ENCODE data around the gene GGCT. TPM values are rescaled to one million over a fixed set of nuclear protein-coding genes. Genes with fewer than 3 reads are reported as not detected.
A peak's percentile ranks its signal among the peaks of the same experiment; 100 is the strongest.

The GGCT gene, protein sequence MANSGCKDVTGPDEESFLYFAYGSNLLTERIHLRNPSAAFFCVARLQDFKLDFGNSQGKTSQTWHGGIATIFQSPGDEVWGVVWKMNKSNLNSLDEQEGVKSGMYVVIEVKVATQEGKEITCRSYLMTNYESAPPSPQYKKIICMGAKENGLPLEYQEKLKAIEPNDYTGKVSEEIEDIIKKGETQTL
- total RNA-seq (2014; rRNA removed), result 64.1 and 67.6 TPM in 2 replicates
- Bru-seq, nascent RNA, result percentile 89 among the genes with signal in this experiment
- BruChase-seq, experiment 1, labeled RNA remaining after a 6-hour chase, result percentile 97 among the genes with signal in this experiment
- BruChase-seq, experiment 2, labeled RNA remaining after a 2-hour chase, result percentile 89 among the genes with signal in this experiment
- long read RNA-seq, transcript GGCT-202 (4 exons, 1,173 nt), result major isoform, 37 of 51 reads
- long read RNA-seq, transcript GGCT-207 (3 exons, 1,012 nt), result minor isoform, 10 of 51 reads
- long read RNA-seq, partial matches to known transcripts, result 2 of 51 reads
- long read RNA-seq, other reads (novel, unspliced or antisense), result 1 of 51 reads

DNA sequence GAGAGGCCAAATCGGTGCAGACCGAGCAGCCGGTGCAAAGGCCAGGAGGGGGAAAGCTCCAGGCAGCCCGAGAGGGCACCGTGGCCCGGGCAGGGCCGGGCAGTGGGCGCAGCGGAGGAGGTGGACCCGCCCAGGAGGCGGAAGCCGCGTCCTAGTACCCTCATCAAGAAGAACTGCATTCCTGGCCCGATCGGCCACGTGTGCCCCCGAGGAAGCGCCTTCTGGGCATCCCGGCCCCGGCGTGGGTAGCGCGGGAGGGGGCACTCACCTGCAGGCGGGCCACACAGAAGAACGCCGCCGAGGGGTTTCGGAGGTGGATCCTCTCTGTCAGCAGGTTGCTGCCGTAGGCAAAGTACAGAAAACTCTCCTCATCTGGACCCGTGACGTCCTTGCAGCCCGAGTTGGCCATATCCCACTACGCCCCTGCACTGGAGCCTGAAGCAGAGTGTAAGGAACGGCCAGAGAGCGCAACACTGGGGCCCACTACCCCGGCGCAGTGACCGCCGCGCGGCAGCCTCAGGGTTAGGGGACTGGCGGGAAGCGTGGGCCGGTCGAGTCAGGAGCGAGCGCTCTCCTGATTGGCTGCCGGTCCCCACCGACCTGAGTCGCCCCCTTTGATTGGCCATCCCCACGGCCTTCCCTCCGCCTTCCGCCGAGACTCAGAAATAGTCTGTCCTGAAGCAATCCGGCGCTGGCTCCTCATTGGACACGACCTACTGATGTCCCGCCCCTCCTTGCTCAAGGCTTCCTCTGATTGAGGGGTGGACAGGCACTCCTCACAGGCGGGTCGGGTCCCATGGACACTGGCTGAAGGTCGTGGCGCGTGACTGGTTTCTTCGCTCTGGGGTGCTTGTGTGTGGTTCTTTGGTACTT lies at the start of gene GGCT:
TSS of gene GGCT (minus strand) at position 529 of the 873 bp plus-strand sequence. CDS start at position 409, 120 bp downstream.
- Histone ChIP-seq H3K27me3 (ENCODE audit: low read length) (no peaks in the 10 kb centered on the region), H3K27ac (ENCODE audit: low read length) (peak within 1 kb of the TSS; percentile 36; the same call in 1 of the 2 replicates), H3K79me2 (ENCODE audit: low read length) (peaks cover 50% of the 10 kb centered on the region), H3K4me2 (ENCODE audit: low read length) (peak within 1 kb of the TSS; percentile 100), H3K9me3 (ENCODE audit: low read length) (no peaks in the 10 kb centered on the region), H3K9ac (ENCODE audit: low read length) (peak within 1 kb of the TSS; percentile 97), H2AFZ (ENCODE audit: low read length) (peak within 1 kb of the TSS; percentile 96), H3K9me2 (replicated peaks; ENCODE audit: low read length) (no peaks in the 10 kb centered on the region), H3K36me3 (ENCODE audit: low read depth, low read length) (no peaks in the 10 kb centered on the region), H3K4me1 (ENCODE audit: insufficient read depth, low read length) (peaks cover 42% of the 10 kb centered on the region), H3K4me3 (ENCODE audit: low read length) (peak within 1 kb of the TSS; percentile 98), H3F3A (ENCODE audit: low read length, unreplicated experiment) (no peaks in the 10 kb centered on the region), H4K20me1 (ENCODE audit: low read length) (peaks cover 11% of the 10 kb centered on the region; the same call in 1 of the 2 replicates)
- ATAC-seq (peak; percentile 95), DNase-seq (peak; percentile 97)
- intact Hi-C loops (cut with micrococcal nuclease), result loop anchor here (1.0 to 10.0 kb wide), 3 partner anchors 25 to 340 kb away; partner anchors contain the start of gene ZNRF2
- BruUV-seq (replicated peaks), result no TSS peak
- no peak for TF ChIP-seq EZH2phosphoT487 (IDR thresholded peaks at IDR 0.05; ENCODE audit: borderline replicate concordance, low read length)
- TF ChIP-seq EZH2 (IDR thresholded peaks at IDR 0.05; ENCODE audit: low read length, unreplicated experiment), result no peak
- TF ChIP-seq, protein P1, sequence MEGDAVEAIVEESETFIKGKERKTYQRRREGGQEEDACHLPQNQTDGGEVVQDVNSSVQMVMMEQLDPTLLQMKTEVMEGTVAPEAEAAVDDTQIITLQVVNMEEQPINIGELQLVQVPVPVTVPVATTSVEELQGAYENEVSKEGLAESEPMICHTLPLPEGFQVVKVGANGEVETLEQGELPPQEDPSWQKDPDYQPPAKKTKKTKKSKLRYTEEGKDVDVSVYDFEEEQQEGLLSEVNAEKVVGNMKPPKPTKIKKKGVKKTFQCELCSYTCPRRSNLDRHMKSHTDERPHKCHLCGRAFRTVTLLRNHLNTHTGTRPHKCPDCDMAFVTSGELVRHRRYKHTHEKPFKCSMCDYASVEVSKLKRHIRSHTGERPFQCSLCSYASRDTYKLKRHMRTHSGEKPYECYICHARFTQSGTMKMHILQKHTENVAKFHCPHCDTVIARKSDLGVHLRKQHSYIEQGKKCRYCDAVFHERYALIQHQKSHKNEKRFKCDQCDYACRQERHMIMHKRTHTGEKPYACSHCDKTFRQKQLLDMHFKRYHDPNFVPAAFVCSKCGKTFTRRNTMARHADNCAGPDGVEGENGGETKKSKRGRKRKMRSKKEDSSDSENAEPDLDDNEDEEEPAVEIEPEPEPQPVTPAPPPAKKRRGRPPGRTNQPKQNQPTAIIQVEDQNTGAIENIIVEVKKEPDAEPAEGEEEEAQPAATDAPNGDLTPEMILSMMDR (conservative IDR thresholded peaks at IDR 0.05; ENCODE audit: low read depth, low read length), result no peak
- ChIA-PET POLR2A (ENCODE audit: unreplicated experiment) (no interaction called here), CTCF (no interaction called here)

DNA sequence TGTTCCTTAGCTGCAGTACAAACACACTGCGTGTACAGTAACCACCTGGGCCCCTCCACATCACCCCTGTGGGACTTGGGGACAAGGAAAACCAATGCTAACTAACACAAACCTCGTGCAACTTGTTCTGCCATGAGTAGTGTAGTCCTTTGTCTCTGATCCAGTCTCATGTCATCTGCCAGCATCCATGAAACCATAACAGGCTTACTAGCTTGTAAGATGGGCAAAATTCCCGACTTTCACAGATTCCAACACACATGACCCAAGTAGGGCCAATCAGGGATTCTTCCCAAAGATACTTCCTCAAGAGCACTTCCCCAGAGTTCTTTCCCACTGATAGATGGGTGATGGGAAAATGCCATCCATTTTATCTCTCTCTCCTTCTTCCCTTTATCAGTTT lies 48.9 kb upstream of the GGCT start:
- BruUV-seq (replicated peaks), result no TSS peak

More for the DNA sequence above, 48.9 kb upstream of the GGCT start:
- ChIA-PET POLR2A (ENCODE audit: unreplicated experiment) (no interaction called here), CTCF (no interaction called here)
- Histone ChIP-seq H3F3A (ENCODE audit: low read length, unreplicated experiment) (no peaks in the 10 kb centered on the region), H4K20me1 (ENCODE audit: low read length) (no peaks in the 10 kb centered on the region), H3K4me1 (ENCODE audit: insufficient read depth, low read length) (peaks cover 32% of the 10 kb centered on the region), H3K9me3 (ENCODE audit: low read length) (no peaks in the 10 kb centered on the region), H2AFZ (ENCODE audit: low read length) (no peak overlapping the region), H3K27ac (ENCODE audit: low read length) (no peak overlapping the region), H3K36me3 (ENCODE audit: low read depth, low read length) (no peaks in the 10 kb centered on the region), H3K4me2 (ENCODE audit: low read length) (no peak overlapping the region), H3K9ac (ENCODE audit: low read length) (no peak overlapping the region), H3K4me3 (ENCODE audit: low read length) (no peak overlapping the region), H3K79me2 (ENCODE audit: low read length) (no peaks in the 10 kb centered on the region), H3K27me3 (ENCODE audit: low read length) (no peaks in the 10 kb centered on the region), H3K9me2 (replicated peaks; ENCODE audit: low read length) (no peaks in the 10 kb centered on the region)
- TF ChIP-seq EZH2 (IDR thresholded peaks at IDR 0.05; ENCODE audit: low read length, unreplicated experiment) (no peak), EZH2phosphoT487 (IDR thresholded peaks at IDR 0.05; ENCODE audit: borderline replicate concordance, low read length) (no peak)
- TF ChIP-seq, protein P1 (conservative IDR thresholded peaks at IDR 0.05; ENCODE audit: low read depth, low read length), result no peak
- ATAC-seq (no peak), DNase-seq (no peak)
- intact Hi-C loops (cut with micrococcal nuclease), result no loop called here
